GM23338 (cell line): ENCODE measurements around the gene CEP192. TPM values are rescaled to one million over a fixed set of nuclear protein-coding genes. Genes with fewer than 3 reads are reported as not detected.

Source experiments
- ATAC-seq: fragments of 200-7000 bp; cut with Tn5 transposase; 3 replicates; pipeline ENCODE4 v1.9.1; 2020
- DNase-seq: peaks from one replicate; pipeline ENCODE4 v3.0.0-alpha.2; 2015; ENCODE audit warnings: low spot score
- H2AFZ ChIP-seq: fragments of 200-600 bp; sonication (generic); 2 replicates; pipeline ENCODE4 v1.8.0; 2016; ENCODE audit warnings: antibody characterized with exemption, mild to moderate bottlenecking, moderate library complexity
- H3F3A ChIP-seq: fragments of 200-600 bp; sonication (generic); replicated peaks from 2 replicates; pipeline ENCODE4 v1.8.0; 2017; ENCODE audit warnings: antibody characterized with exemption, mixed run types, low read depth
- H3K27ac ChIP-seq: fragments of 200-600 bp; sonication (generic); 2 replicates; pipeline ENCODE4 v1.6.1; 2016; ENCODE audit warnings: low read depth
- H3K27me3 ChIP-seq: fragments of 200-600 bp; sonication (generic); 2 replicates; pipeline ENCODE4 v1.8.0; 2016; ENCODE audit warnings: mild to moderate bottlenecking, mixed run types, moderate library complexity; ENCODE audit not compliant: insufficient read depth
- H3K36me3 ChIP-seq: fragments of 200-600 bp; sonication (generic); 2 replicates; pipeline ENCODE4 v1.8.0; 2016; ENCODE audit warnings: mild to moderate bottlenecking; ENCODE audit not compliant: insufficient read depth
- H3K4me1 ChIP-seq: fragments of 200-600 bp; sonication (generic); 2 replicates; pipeline ENCODE4 v1.8.0; 2016; ENCODE audit warnings: mild to moderate bottlenecking, moderate library complexity; ENCODE audit not compliant: insufficient read depth
- H3K4me2 ChIP-seq: fragments of 200-600 bp; sonication (generic); 2 replicates; pipeline ENCODE4 v1.7.1; 2017; ENCODE audit warnings: mixed run types
- H3K4me3 ChIP-seq: fragments of 200-600 bp; sonication (generic); 2 replicates; pipeline ENCODE4 v1.6.1; 2016; ENCODE audit warnings: mixed run types
- H3K79me2 ChIP-seq: fragments of 200-600 bp; sonication (generic); replicated peaks from 2 replicates; pipeline ENCODE4 v1.8.0; 2017; ENCODE audit warnings: mild to moderate bottlenecking; ENCODE audit not compliant: insufficient read depth
- H3K9me2 ChIP-seq: fragments of 200-600 bp; sonication (generic); 2 replicates; pipeline ENCODE4 v1.8.0; 2017; ENCODE audit not compliant: insufficient read depth
- H4K20me1 ChIP-seq: fragments of 200-600 bp; sonication (generic); replicated peaks from 2 replicates; pipeline ENCODE4 v1.8.0; 2017; ENCODE audit warnings: mild to moderate bottlenecking; ENCODE audit not compliant: insufficient read depth
- H3K27ac Mint-ChIP-seq: 2 replicates; pipeline ENCODE4 v1.8.0; 2020; ENCODE audit warnings: inconsistent platforms, mild to moderate bottlenecking, moderate library complexity, mixed read lengths
- H3K27me3 Mint-ChIP-seq: 3 replicates; pipeline ENCODE4 v1.8.0; 2022; ENCODE audit warnings: low read depth, mild to moderate bottlenecking, moderate library complexity, mixed read lengths, inconsistent platforms; ENCODE audit not compliant: insufficient read depth, poor library complexity
- H3K36me3 Mint-ChIP-seq: 3 replicates; pipeline ENCODE4 v1.8.0; 2021; ENCODE audit warnings: low read depth, mild to moderate bottlenecking, inconsistent platforms, moderate library complexity, mixed read lengths
- H3K4me1 Mint-ChIP-seq: 3 replicates; pipeline ENCODE4 v1.8.0; 2020; ENCODE audit warnings: mild to moderate bottlenecking, inconsistent platforms, mixed read lengths
- H3K4me3 Mint-ChIP-seq: 3 replicates; pipeline ENCODE4 v1.8.0; 2021; ENCODE audit warnings: moderate library complexity, mild to moderate bottlenecking, inconsistent platforms, mixed read lengths
- H3K9me3 Mint-ChIP-seq: 3 replicates; pipeline ENCODE4 v1.8.0; 2020; ENCODE audit warnings: moderate library complexity, mild to moderate bottlenecking, inconsistent platforms, mixed read lengths
- EZH2phosphoT487 ChIP-seq: fragments of 200-600 bp; sonication (generic); IDR thresholded peaks from one replicate; pipeline ENCODE4 v1.8.1; 2018; ENCODE audit warnings: antibody characterized with exemption; ENCODE audit not compliant: unreplicated experiment
- JUNB ChIP-seq: IDR thresholded peaks from one replicate; pipeline ENCODE4 v1.6.1; 2016; ENCODE audit warnings: antibody characterized with exemption; ENCODE audit not compliant: unreplicated experiment
- POLR2AphosphoS5 ChIP-seq: IDR thresholded peaks from 2 replicates; pipeline ENCODE4 v1.6.1; 2016; ENCODE audit warnings: antibody characterized with exemption, low read depth
- ZNF114 ChIP-seq: fragments of 250-450 bp; sonication (Bioruptor Pico); IDR thresholded peaks from 2 replicates; pipeline ENCODE4 v1.5.0; 2020; ENCODE audit warnings: mild to moderate bottlenecking, moderate library complexity
- ZNF331 ChIP-seq: fragments of 250-450 bp; sonication (Bioruptor Pico); IDR thresholded peaks from 2 replicates; pipeline ENCODE4 v1.5.0; 2020; ENCODE audit warnings: low read depth, mild to moderate bottlenecking, moderate library complexity
- polyA plus RNA-seq: library from polyadenylated mRNA; unstranded; fragments of >200 nt; fragmentation: Nextera tagmentation; extraction: Ambion mirVana; gene quantifications from 2 replicates; pipeline ENCODE4 v1.2.1, GENCODE V29; 2016
- total RNA-seq: library from RNA; depleted of rRNA; stranded (reverse); fragments of >200 nt; shearing (Covaris generic); gene quantifications from 2 replicates; pipeline ENCODE4 v1.2.3, GENCODE V29; 2014
- TF ChIP-seq, protein P1 (sequence below): fragments of 250-450 bp; sonication (Bioruptor Pico); IDR thresholded peaks from 2 replicates; pipeline ENCODE4 v1.5.0; 2020; ENCODE audit warnings: mild to moderate bottlenecking, moderate library complexity
- TF ChIP-seq, protein P2 (sequence below), 2 experiments: fragments of 200-600 bp in 1 of 2; sonication (generic) in 1 of 2; conservative IDR thresholded peaks; 2 replicates each; pipeline versions ENCODE4 v1.5.1 to v1.6.1; 2016 to 2017; ENCODE audit warnings: antibody characterized with exemption in 2 of 2, low read depth in 2 of 2, mild to moderate bottlenecking in 2 of 2, moderate library complexity in 1 of 2

Gene CEP192
- total and polyA plus RNA-seq, 2 experiments from 2014 or later: 15.2 to 30.6 TPM

DNA sequence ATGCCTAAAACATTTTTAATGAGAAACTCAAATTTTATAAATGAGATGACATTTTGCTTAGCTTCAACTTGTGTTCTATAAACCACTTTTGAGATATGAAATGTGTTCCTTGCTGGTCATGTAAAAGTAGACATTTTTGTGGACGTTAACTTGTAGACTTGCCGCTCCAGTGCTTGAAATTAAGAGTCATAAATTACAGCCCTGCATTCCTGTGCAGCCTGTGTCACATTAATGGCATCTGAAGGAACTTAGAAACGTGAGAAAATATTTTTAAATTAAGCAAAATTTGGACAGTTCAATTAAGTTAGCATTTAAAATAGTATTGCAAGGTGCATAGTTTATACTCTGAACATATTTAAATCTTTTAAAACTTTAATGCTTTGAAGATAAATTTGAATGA lies 129.1 kb downstream of the CEP192 start (continued):
- TF ChIP-seq JUNB (no peak), ZNF331 (CRISPR knock-in tag) (no peak), EZH2phosphoT487 (no peak)
- TF ChIP-seq, protein P1, sequence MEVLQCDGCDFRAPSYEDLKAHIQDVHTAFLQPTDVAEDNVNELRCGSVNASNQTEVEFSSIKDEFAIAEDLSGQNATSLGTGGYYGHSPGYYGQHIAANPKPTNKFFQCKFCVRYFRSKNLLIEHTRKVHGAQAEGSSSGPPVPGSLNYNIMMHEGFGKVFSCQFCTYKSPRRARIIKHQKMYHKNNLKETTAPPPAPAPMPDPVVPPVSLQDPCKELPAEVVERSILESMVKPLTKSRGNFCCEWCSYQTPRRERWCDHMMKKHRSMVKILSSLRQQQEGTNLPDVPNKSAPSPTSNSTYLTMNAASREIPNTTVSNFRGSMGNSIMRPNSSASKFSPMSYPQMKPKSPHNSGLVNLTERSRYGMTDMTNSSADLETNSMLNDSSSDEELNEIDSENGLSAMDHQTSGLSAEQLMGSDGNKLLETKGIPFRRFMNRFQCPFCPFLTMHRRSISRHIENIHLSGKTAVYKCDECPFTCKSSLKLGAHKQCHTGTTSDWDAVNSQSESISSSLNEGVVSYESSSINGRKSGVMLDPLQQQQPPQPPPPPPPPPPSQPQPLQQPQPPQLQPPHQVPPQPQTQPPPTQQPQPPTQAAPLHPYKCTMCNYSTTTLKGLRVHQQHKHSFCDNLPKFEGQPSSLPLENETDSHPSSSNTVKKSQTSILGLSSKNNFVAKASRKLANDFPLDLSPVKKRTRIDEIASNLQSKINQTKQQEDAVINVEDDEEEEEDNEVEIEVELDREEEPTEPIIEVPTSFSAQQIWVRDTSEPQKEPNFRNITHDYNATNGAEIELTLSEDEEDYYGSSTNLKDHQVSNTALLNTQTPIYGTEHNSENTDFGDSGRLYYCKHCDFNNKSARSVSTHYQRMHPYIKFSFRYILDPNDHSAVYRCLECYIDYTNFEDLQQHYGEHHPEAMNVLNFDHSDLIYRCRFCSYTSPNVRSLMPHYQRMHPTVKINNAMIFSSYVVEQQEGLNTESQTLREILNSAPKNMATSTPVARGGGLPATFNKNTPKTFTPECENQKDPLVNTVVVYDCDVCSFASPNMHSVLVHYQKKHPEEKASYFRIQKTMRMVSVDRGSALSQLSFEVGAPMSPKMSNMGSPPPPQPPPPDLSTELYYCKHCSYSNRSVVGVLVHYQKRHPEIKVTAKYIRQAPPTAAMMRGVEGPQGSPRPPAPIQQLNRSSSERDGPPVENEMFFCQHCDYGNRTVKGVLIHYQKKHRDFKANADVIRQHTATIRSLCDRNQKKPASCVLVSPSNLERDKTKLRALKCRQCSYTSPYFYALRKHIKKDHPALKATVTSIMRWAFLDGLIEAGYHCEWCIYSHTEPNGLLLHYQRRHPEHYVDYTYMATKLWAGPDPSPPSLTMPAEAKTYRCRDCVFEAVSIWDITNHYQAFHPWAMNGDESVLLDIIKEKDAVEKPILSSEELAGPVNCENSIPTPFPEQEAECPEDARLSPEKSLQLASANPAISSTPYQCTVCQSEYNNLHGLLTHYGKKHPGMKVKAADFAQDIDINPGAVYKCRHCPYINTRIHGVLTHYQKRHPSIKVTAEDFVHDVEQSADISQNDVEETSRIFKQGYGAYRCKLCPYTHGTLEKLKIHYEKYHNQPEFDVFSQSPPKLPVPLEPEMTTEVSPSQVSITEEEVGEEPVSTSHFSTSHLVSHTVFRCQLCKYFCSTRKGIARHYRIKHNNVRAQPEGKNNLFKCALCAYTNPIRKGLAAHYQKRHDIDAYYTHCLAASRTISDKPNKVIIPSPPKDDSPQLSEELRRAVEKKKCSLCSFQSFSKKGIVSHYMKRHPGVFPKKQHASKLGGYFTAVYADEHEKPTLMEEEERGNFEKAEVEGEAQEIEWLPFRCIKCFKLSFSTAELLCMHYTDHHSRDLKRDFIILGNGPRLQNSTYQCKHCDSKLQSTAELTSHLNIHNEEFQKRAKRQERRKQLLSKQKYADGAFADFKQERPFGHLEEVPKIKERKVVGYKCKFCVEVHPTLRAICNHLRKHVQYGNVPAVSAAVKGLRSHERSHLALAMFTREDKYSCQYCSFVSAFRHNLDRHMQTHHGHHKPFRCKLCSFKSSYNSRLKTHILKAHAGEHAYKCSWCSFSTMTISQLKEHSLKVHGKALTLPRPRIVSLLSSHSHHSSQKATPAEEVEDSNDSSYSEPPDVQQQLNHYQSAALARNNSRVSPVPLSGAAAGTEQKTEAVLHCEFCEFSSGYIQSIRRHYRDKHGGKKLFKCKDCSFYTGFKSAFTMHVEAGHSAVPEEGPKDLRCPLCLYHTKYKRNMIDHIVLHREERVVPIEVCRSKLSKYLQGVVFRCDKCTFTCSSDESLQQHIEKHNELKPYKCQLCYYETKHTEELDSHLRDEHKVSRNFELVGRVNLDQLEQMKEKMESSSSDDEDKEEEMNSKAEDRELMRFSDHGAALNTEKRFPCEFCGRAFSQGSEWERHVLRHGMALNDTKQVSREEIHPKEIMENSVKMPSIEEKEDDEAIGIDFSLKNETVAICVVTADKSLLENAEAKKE (CRISPR knock-in tag): no peak
- TF ChIP-seq, protein P2, sequence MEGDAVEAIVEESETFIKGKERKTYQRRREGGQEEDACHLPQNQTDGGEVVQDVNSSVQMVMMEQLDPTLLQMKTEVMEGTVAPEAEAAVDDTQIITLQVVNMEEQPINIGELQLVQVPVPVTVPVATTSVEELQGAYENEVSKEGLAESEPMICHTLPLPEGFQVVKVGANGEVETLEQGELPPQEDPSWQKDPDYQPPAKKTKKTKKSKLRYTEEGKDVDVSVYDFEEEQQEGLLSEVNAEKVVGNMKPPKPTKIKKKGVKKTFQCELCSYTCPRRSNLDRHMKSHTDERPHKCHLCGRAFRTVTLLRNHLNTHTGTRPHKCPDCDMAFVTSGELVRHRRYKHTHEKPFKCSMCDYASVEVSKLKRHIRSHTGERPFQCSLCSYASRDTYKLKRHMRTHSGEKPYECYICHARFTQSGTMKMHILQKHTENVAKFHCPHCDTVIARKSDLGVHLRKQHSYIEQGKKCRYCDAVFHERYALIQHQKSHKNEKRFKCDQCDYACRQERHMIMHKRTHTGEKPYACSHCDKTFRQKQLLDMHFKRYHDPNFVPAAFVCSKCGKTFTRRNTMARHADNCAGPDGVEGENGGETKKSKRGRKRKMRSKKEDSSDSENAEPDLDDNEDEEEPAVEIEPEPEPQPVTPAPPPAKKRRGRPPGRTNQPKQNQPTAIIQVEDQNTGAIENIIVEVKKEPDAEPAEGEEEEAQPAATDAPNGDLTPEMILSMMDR (conservative IDR thresholded peaks at IDR 0.05; ENCODE audit: low read depth in 2 of 2): no peak

DNA sequence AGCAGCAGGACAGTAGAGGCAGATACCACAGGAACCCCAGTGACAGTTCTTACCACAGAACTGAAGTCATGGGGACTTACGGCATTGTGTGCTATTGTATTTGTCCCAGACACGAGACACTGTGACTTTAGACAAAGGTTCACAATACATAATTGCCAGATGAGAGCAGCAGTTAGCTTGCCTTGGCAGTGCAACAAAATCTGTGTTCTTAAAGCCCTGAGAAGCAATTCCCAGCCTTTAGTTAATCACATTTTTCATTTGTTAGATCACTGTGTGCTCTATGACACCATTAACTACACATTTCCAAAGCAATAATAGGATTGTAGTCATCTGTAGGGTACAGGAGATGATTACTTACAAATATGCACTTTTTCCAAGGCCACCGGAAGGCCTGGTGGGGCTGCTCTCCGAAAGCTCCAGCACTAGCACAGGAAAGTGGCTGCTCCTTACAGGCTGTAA lies 129.8 kb downstream of the CEP192 start:
- no peaks in the 10 kb centered on the region for H3K27me3 Mint-ChIP-seq
- TF ChIP-seq EZH2phosphoT487 (no peak), ZNF114 (no peak), POLR2AphosphoS5 (no peak), ZNF331 (CRISPR knock-in tag) (no peak)
- TF ChIP-seq, protein P2 (conservative IDR thresholded peaks at IDR 0.05; ENCODE audit: low read depth in 2 of 2): no peak

More for the DNA sequence above, 129.8 kb downstream of the CEP192 start:
- Histone ChIP-seq H3K9me2 (no peaks in the 10 kb centered on the region), H3F3A (no peaks in the 10 kb centered on the region), H3K79me2 (no peaks in the 10 kb centered on the region), H4K20me1 (no peaks in the 10 kb centered on the region), H3K36me3 (peaks cover 22% of the 10 kb centered on the region), H3K27ac (no peak overlapping the region), H3K4me2 (no peak overlapping the region), H3K4me3 (no peak overlapping the region), H3K4me1 (no peaks in the 10 kb centered on the region), H3K27me3 (no peaks in the 10 kb centered on the region), H2AFZ (no peak overlapping the region)
- no peaks in the 10 kb centered on the region for H3K4me1 Mint-ChIP-seq
- no peak overlapping the region for H3K4me3 Mint-ChIP-seq
- no peak overlapping the region for H3K27ac Mint-ChIP-seq
- H3K9me3 Mint-ChIP-seq: no peaks in the 10 kb centered on the region
- H3K36me3 Mint-ChIP-seq: peaks cover 23% of the 10 kb centered on the region
- DNase-seq: no peak
- ATAC-seq: no peak
